GM19238 (cell line): Measurements from ENCODE around the gene SKAP1.
"Not testable (repeated sequence)": the region's sequence is repeated elsewhere in the genome, so short reads cannot be mapped to it uniquely, and the experiment has no call there.

Source experiments
- DNase-seq: peaks from one replicate; pipeline ENCODE4 v3.0.0; 2011; ENCODE audit warnings: low spot score; ENCODE audit not compliant: insufficient read length

Gene SKAP1

DNA sequence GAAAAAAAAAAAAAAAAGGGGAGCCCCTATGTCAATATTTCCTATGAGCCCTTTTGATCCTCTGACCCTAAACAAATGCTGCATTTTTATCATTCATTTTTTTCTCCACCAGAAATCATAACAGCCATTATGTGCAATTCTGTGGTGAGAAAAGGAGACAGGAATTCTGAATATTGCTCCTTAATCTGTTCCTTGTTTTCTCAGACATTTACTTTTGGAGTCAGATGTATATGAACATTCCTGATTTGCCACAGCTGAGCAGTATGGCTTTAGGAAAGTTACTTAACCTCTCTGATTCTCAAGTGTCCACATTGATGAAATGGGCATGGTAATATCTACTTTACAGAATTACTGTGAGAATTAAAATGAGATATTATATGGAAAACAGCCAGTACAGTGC is 144.4 kb downstream of the SKAP1 start:
- no peak for DNase-seq

DNA sequence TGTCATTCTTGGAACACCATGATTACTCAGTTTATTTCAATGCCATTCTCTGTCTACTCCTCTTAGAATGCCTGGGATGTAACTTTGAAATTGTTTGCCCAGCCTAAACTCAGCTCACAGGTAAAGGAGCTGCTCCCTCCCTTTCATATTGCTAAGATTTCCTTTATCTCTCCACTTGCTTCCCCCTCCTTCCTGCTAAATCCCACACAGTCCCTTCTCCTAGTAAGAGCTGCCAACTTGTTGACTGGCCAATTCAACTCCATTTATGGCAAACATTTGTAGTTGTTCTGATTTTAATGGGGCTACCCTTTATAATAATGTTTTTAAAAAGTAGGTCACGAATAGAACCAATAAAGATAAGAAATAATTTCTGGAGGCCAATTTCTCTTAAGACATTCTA is 146.1 kb downstream of the SKAP1 start:
- no peak for DNase-seq

- no peak for DNase-seq
Measured at GRCh38 chr17:48283411-48283810, 146.6 kb downstream of the SKAP1 start.

- DNase-seq, result no peak
Measured at GRCh38 chr17:48282303-48282702, 147.7 kb downstream of the SKAP1 start.

GRCh38 chr17:48278760-48279491 is 151.1 kb downstream of the SKAP1 start:
- no peak for DNase-seq

GRCh38 chr17:48276776-48277175 is 153.2 kb downstream of the SKAP1 start:
- no peak for DNase-seq

DNA sequence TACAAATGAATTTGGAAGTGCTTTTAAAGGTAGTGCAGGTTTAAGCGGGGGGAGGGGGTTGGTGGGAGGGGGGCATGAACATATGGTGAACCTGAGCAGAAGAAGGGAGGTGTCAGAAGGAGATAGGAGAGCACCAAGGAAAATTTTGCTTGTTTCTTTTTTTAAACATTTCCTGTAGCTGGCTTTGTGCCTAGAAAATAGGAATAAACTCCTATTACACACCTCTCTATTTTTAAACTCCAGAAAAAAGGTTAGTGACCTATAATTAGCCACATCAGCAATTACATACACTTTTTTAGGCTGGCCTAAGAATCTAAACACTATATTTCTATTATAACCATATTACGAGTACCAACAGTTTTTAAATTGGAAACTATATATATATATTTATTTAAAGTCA is 159.1 kb downstream of the SKAP1 start:
- no peak for DNase-seq

GRCh38 chr17:48269209-48269608 is 160.8 kb downstream of the SKAP1 start:
- no peak for DNase-seq

DNA sequence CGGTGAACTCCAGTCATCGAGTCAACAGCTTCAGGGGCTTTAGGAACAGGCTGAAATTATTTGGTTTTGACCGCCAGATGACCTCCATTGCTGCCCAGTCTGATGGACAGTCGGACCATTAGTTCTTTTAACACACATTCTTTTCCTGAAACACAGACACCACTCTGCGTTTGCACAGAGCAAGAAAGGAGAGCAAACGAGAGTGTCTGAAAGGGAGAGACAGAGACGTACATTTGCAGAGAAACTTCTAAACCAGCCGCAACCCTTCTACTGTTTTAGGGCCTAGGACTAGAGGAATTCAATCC is 166.3 kb downstream of the SKAP1 start:
- DNase-seq, result no peak

- DNase-seq, result no peak
Measured at GRCh38 chr17:48262982-48263730, 166.9 kb downstream of the SKAP1 start.

DNA sequence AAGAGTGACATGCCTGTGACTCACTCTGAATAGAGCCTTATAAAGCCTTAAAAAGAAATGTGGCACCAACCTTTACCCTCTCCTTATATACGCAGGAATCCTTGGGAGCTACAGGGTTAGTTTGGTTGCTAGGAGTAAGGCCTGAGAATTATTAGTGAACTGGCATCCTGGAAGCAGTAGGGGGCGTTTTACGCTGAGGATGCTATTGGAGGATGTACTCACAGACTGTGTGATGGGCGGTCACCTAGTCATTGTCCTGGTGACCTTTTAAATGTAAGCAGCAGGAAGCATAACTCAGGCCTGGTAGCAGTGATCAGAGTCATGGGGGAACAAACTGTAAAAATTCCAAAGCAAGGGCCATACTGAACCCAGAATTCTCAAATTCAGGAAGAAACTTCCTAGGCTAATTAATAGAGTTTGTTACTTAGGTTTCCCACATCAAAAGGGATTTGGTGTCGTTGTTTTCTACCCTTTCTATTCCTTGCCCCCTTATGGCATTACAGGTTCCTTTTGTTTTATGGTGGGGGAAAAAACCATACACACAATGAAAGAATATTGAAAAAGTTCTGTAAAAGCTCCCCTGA is 168.6 kb downstream of the SKAP1 start:
- DNase-seq, result no peak

GRCh38 chr17:48259694-48260291 is 170.2 kb downstream of the SKAP1 start:
- no peak for DNase-seq

- no peak for DNase-seq
Measured at GRCh38 chr17:48258331-48258730, 171.7 kb downstream of the SKAP1 start.

GRCh38 chr17:48255759-48256158 is 174.3 kb downstream of the SKAP1 start:
- DNase-seq, result no peak

- DNase-seq, result no peak
Measured at GRCh38 chr17:48254896-48255295, 175.1 kb downstream of the SKAP1 start.

GRCh38 chr17:48253975-48254374 is 176.0 kb downstream of the SKAP1 start:
- DNase-seq, result no peak

DNA sequence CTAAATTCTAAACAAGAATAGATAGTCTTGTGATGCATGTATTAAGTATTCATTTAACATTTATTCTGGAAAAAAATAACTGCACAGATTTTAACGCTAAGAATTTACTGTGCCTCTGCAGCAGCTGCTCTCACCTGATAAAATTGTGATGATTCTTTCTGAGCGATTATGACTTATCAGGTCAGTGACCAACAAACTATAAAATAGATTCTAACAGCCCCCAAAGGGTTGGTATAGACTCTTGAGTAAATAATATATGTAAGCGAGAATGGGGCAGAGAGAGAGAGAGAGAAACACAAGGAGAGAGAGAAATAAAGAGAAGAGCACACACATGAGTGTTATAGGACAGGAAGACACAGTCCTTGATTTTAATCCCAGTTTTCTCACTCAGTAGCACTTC is 178.1 kb downstream of the SKAP1 start:
- no peak for DNase-seq

DNA sequence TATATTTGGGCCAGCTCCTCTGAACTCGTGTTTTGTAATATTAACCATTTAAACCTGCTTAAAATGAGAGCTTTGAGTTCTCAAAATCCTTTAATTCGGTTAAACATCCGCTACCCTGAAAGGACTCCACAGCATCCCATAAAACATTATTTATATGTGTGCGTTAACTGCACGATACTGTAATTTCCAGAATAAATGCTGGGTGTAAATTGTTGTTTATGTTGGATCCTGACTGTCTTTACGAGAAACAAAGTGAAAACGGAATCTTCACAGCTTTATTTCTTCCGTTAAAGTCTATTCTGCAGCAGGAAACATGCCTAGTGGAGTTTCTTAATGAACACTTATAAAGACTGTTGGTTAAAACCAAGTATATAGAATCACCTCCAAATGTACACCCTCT is 179.1 kb downstream of the SKAP1 start:
- DNase-seq, result no peak

DNA sequence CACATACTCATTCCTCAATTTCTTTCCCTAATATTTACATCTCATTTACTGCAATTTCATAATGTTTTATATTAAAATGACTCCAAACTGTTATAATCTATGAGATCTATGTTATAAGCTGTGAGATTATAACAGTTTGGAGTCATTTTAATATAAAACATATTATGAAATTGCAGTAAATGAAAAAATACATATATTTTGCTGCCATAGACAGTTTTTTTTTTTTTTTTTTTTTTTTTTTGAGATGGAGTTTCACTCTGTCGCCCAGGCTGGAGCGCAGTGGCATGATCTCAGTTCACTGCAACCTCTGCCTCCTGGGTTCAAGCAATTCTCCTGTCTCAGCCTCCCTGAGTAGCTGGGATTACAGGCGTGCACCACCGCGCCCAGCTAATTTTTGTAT is 180.0 kb downstream of the SKAP1 start:
- not testable (repeated sequence) for DNase-seq

GRCh38 chr17:48247603-48248002 is 182.4 kb downstream of the SKAP1 start:
- DNase-seq, result no peak

GRCh38 chr17:48247038-48247437 is 183.0 kb downstream of the SKAP1 start:
- no peak for DNase-seq

- no peak for DNase-seq
Measured at GRCh38 chr17:48246612-48247011, 183.4 kb downstream of the SKAP1 start.
